Neuronal stem cell (in vitro differentiated cells): Measurements from ENCODE around the gene DNAJA3.

Experiments used
- DNase-seq: peaks from one replicate; pipeline ENCODE4 v3.0.0-alpha.2; 2013; ENCODE audit warnings: low spot score
- H2AFZ ChIP-seq: one replicate; pipeline ENCODE4 v1.6.1; 2013; ENCODE audit warnings: mild to moderate bottlenecking, low read length, inconsistent platforms
- H2AK5ac ChIP-seq: 2 replicates; pipeline ENCODE4 v1.6.1; 2013; ENCODE audit warnings: low read depth, mild to moderate bottlenecking, inconsistent platforms, low read length, moderate library complexity, mixed read lengths
- H2BK120ac ChIP-seq: 2 replicates; pipeline ENCODE4 v1.6.1; 2013; ENCODE audit warnings: low read depth, mild to moderate bottlenecking, inconsistent platforms, low read length, moderate library complexity, mixed read lengths
- H2BK12ac ChIP-seq: one replicate; pipeline ENCODE4 v1.6.1; 2013; ENCODE audit warnings: low read length, inconsistent platforms
- H2BK15ac ChIP-seq: 2 replicates; pipeline ENCODE4 v1.6.1; 2013; ENCODE audit warnings: mild to moderate bottlenecking, low read length, inconsistent platforms, mixed read lengths
- H2BK5ac ChIP-seq: one replicate; pipeline ENCODE4 v1.6.1; 2013; ENCODE audit warnings: inconsistent platforms, mild to moderate bottlenecking, low read length, moderate library complexity
- H3K14ac ChIP-seq: one replicate; pipeline ENCODE4 v1.6.1; 2013; ENCODE audit warnings: low read length, inconsistent platforms
- H3K18ac ChIP-seq: 2 replicates; pipeline ENCODE4 v1.6.1; 2013; ENCODE audit warnings: low read length, inconsistent platforms
- H3K23ac ChIP-seq: 2 replicates; pipeline ENCODE4 v1.6.1; 2013; ENCODE audit warnings: low read depth, mild to moderate bottlenecking, mixed read lengths, low read length, inconsistent platforms; ENCODE audit not compliant: poor library complexity
- H3K27ac ChIP-seq: replicated peaks from 3 replicates; pipeline ENCODE4 v1.5.1; 2013; ENCODE audit warnings: low read length, inconsistent platforms
- H3K27me3 ChIP-seq, 3 experiments: 2 replicates each; pipeline ENCODE4 v1.6.1; 2013; ENCODE audit warnings: low read length in 3 of 3, mild to moderate bottlenecking in 2 of 3, inconsistent platforms in 1 of 3, low read depth in 1 of 3, mixed read lengths in 1 of 3, moderate library complexity in 1 of 3; ENCODE audit not compliant: control insufficient read depth in 3 of 3, insufficient read depth in 3 of 3
- H3K36me3 ChIP-seq, 2 donors: replicated peaks in 1 of 2; 2 replicates each; pipeline ENCODE4 v1.6.1; 2013; ENCODE audit warnings: low read length in 2 of 2; ENCODE audit not compliant: control insufficient read depth in 2 of 2, insufficient read depth in 2 of 2
- H3K4ac ChIP-seq: 2 replicates; pipeline ENCODE4 v1.6.1; 2013; ENCODE audit warnings: inconsistent platforms, mild to moderate bottlenecking, low read length, moderate library complexity
- H3K4me1 ChIP-seq, 2 donors: 1 replicate in 1 of 2; 2 replicates in 1 of 2; pipeline ENCODE4 v1.6.1; 2013; ENCODE audit warnings: low read length in 2 of 2, low read depth in 1 of 2; ENCODE audit not compliant: control insufficient read depth in 2 of 2, insufficient read depth in 1 of 2
- H3K4me2 ChIP-seq: one replicate; pipeline ENCODE4 v1.6.1; 2013; ENCODE audit warnings: mild to moderate bottlenecking, low read length, inconsistent platforms; ENCODE audit not compliant: insufficient read depth, poor library complexity, severe bottlenecking
- H3K4me3 ChIP-seq, 2 donors: 2 replicates each; pipeline ENCODE4 v1.5.1; 2013; ENCODE audit warnings: low read length in 2 of 2, mild to moderate bottlenecking in 2 of 2, inconsistent platforms in 1 of 2, moderate library complexity in 1 of 2
- H3K79me1 ChIP-seq: one replicate; pipeline ENCODE4 v1.6.1; 2013; ENCODE audit warnings: low read depth, mild to moderate bottlenecking, inconsistent platforms, low read length, moderate library complexity
- H3K9ac ChIP-seq: one replicate; pipeline ENCODE4 v1.6.1; 2013; ENCODE audit warnings: mild to moderate bottlenecking, low read depth, low read length, inconsistent platforms; ENCODE audit not compliant: poor library complexity
- H3K9me3 ChIP-seq, 2 donors: replicated peaks in 1 of 2; 2 replicates each; pipeline versions ENCODE3 to v1.6.1; 2013; ENCODE audit warnings: low read length in 2 of 2, mild to moderate bottlenecking in 2 of 2, inconsistent platforms in 1 of 2, low read depth in 1 of 2, mixed read lengths in 1 of 2, moderate library complexity in 1 of 2; ENCODE audit not compliant: control insufficient read depth in 2 of 2, insufficient read depth in 1 of 2
- H4K8ac ChIP-seq: one replicate; pipeline ENCODE4 v1.6.1; 2013; ENCODE audit warnings: low read depth, mild to moderate bottlenecking, inconsistent platforms, low read length, moderate library complexity
- H4K91ac ChIP-seq: one replicate; pipeline ENCODE4 v1.6.1; 2013; ENCODE audit warnings: low read length, low read depth, mild to moderate bottlenecking, inconsistent platforms; ENCODE audit not compliant: poor library complexity
- WGBS, 2 donors: extraction: QIAGEN DNeasy Blood & Tissue Kit; methylation state at CpG; one replicate each; pipeline ENCODE4 v1.1.7; 2013; ENCODE audit warnings: missing lambda C conversion rate in 2 of 2, mixed read lengths in 1 of 2; ENCODE audit not compliant: insufficient read length in 2 of 2, insufficient replicate concordance in 1 of 2; ENCODE audit errors: extremely low coverage in 2 of 2; 5-methylcytosine and 5-hydroxymethylcytosine counted together

DNAJA3 gene

GRCh38 chr16:4477966-4478365, 52.3 kb downstream of the DNAJA3 start:
- H3K27ac ChIP-seq, result no peak overlapping the region
- H3K4me3 ChIP-seq, result no peak overlapping the region
- H2AK5ac ChIP-seq, result no peak overlapping the region
- H2BK12ac ChIP-seq, result no peak overlapping the region
- no CpG with 5 or more reads among the region's 2 CpGs for WGBS, 2 donors
- no peak overlapping the region for H3K23ac ChIP-seq
- H2BK15ac ChIP-seq, result no peak overlapping the region
- H3K4me2 ChIP-seq, result no peak overlapping the region
- H3K18ac ChIP-seq, result no peak overlapping the region
- no peak overlapping the region for H3K9ac ChIP-seq
- H4K91ac ChIP-seq, result no peak overlapping the region
- H3K79me1 ChIP-seq, result peaks cover 5% of the 10 kb centered on the region
- no peak for DNase-seq
- peaks cover 3 to 7% of the 10 kb centered on the region in 2 donors for H3K4me1 ChIP-seq
- peaks cover 0 to 5% (median 0%) of the 10 kb centered on the region in 3 experiments for H3K27me3 ChIP-seq
- no peak overlapping the region for H2AFZ ChIP-seq
- H3K4ac ChIP-seq, result no peak overlapping the region
- H2BK5ac ChIP-seq, result no peak overlapping the region
- no peak overlapping the region for H4K8ac ChIP-seq
- H3K36me3 ChIP-seq, result no peaks in the 10 kb centered on the region
- no peak overlapping the region for H3K14ac ChIP-seq
- peaks cover 4 to 9% of the 10 kb centered on the region in 2 donors for H3K9me3 ChIP-seq
- H2BK120ac ChIP-seq, result no peak overlapping the region

- Histone ChIP-seq H3K23ac (no peak overlapping the region), H3K27ac (no peak overlapping the region), H2BK12ac (no peak overlapping the region), H3K14ac (no peak overlapping the region), H4K8ac (no peak overlapping the region), H3K4me3 (no peak overlapping the region), H2AK5ac (no peak overlapping the region), H2AFZ (no peak overlapping the region), H3K4me2 (no peak overlapping the region), H3K79me1 (no peaks in the 10 kb centered on the region), H2BK120ac (no peak overlapping the region), H2BK5ac (no peak overlapping the region), H3K9me3 (no peaks in the 10 kb centered on the region), H3K18ac (no peak overlapping the region), H2BK15ac (no peak overlapping the region), H3K36me3 (peaks cover 0 to 13% of the 10 kb centered on the region in 2 donors), H3K4ac (no peak overlapping the region), H3K4me1 (peaks cover 3 to 4% of the 10 kb centered on the region in 2 donors), H3K9ac (no peak overlapping the region), H3K27me3 (peaks cover 0 to 2% (median 0%) of the 10 kb centered on the region in 3 experiments), H4K91ac (no peak overlapping the region)
- DNase-seq, result no peak
- no CpG with 5 or more reads among the region's 2 CpGs for WGBS, 2 donors
These were observed 55.9 kb downstream of the DNAJA3 start for GRCh38 chr16:4481526-4481925.

GRCh38 chr16:4481963-4482362, 56.3 kb downstream of the DNAJA3 start:
- H3K14ac ChIP-seq, result no peak overlapping the region
- H3K18ac ChIP-seq, result no peak overlapping the region
- H3K4me2 ChIP-seq, result no peak overlapping the region

GRCh38 chr16:4486126-4486893, 60.6 kb downstream of the DNAJA3 start:
- Histone ChIP-seq H4K91ac (no peak overlapping the region), H3K79me1 (no peaks in the 10 kb centered on the region), H3K4me3 (no peak overlapping the region), H3K9me3 (no peaks in the 10 kb centered on the region), H3K27me3 (no peaks in the 10 kb centered on the region), H2BK5ac (no peak overlapping the region), H2BK15ac (no peak overlapping the region), H3K23ac (no peak overlapping the region), H3K4me1 (no peaks in the 10 kb centered on the region), H2AFZ (no peak overlapping the region), H3K36me3 (peaks cover 0 to 13% of the 10 kb centered on the region in 2 donors), H3K4me2 (no peak overlapping the region), H4K8ac (no peak overlapping the region), H2AK5ac (no peak overlapping the region), H3K4ac (no peak overlapping the region), H3K9ac (no peak overlapping the region), H2BK12ac (no peak overlapping the region), H3K18ac (no peak overlapping the region), H3K14ac (no peak overlapping the region), H2BK120ac (no peak overlapping the region), H3K27ac (no peak overlapping the region)
- no CpG with 5 or more reads among the region's 3 CpGs for WGBS, 2 donors
- no peak for DNase-seq

More at GRCh38 chr16:4481963-4482362, 56.3 kb downstream of the DNAJA3 start:
- Histone ChIP-seq H3K9ac (no peak overlapping the region), H2BK5ac (no peak overlapping the region), H3K9me3 (no peaks in the 10 kb centered on the region), H3K36me3 (peaks cover 0 to 13% of the 10 kb centered on the region in 2 donors), H3K4me3 (no peak overlapping the region), H4K8ac (no peak overlapping the region), H2BK12ac (no peak overlapping the region), H4K91ac (no peak overlapping the region), H2BK15ac (no peak overlapping the region), H3K79me1 (no peaks in the 10 kb centered on the region), H2BK120ac (no peak overlapping the region), H3K27me3 (no peaks in the 10 kb centered on the region), H3K4me1 (peaks cover under 1 to 2% of the 10 kb centered on the region in 2 donors), H3K23ac (no peak overlapping the region), H3K27ac (no peak overlapping the region), H3K4ac (no peak overlapping the region), H2AK5ac (no peak overlapping the region), H2AFZ (no peak overlapping the region)
- no peak for DNase-seq
- no CpG with 5 or more reads among the region's 1 CpG for WGBS, 2 donors
